ENCODE measurements around the gene PPP3CA.

DNA sequence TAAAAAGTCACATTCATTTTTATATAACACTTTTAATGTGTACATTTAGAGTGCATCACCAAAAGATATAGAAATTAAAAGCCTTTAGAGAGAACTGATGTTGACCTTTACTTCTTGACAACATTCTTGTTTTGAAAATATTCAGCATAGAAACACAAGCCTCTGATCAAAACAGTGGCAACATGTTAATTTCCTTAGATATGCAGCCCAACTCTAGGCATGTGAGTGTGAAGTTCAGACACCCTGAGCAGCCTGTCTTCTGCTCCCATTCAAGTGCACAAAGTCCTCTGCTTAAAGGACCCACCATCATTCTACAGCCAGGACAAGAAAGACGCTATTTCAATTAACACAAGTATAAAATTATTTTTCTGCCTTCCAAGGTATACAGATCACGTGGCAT, 60.0 kb downstream of the PPP3CA start:
- TF ChIP-seq, protein P1, sequence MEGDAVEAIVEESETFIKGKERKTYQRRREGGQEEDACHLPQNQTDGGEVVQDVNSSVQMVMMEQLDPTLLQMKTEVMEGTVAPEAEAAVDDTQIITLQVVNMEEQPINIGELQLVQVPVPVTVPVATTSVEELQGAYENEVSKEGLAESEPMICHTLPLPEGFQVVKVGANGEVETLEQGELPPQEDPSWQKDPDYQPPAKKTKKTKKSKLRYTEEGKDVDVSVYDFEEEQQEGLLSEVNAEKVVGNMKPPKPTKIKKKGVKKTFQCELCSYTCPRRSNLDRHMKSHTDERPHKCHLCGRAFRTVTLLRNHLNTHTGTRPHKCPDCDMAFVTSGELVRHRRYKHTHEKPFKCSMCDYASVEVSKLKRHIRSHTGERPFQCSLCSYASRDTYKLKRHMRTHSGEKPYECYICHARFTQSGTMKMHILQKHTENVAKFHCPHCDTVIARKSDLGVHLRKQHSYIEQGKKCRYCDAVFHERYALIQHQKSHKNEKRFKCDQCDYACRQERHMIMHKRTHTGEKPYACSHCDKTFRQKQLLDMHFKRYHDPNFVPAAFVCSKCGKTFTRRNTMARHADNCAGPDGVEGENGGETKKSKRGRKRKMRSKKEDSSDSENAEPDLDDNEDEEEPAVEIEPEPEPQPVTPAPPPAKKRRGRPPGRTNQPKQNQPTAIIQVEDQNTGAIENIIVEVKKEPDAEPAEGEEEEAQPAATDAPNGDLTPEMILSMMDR (IDR thresholded peaks at IDR 0.05; ENCODE audit: low read length): no peak
- TF ChIP-seq EZH2 (optimal IDR thresholded peaks at IDR 0.05; ENCODE audit: low read depth, low read length) (no peak), EZH2phosphoT487 (IDR thresholded peaks at IDR 0.05; ENCODE audit: low read length) (no peak)

Data from MM.1S (cell line).